NT2/D1 (cell line): ENCODE results near the gene RCVRN.

Experiments
- DNase-seq: peaks from one replicate; pipeline ENCODE4 v3.0.0-alpha.2; 2011; ENCODE audit warnings: low read depth, low spot score
- H3K27me3 ChIP-seq: 2 replicates; pipeline ENCODE4 v1.6.0; 2011; ENCODE audit warnings: mild to moderate bottlenecking; ENCODE audit not compliant: insufficient read length, insufficient read depth
- H3K36me3 ChIP-seq: 2 replicates; pipeline ENCODE4 v1.6.1; 2011; ENCODE audit warnings: mild to moderate bottlenecking, low read length, mixed read lengths; ENCODE audit not compliant: insufficient read depth, insufficient read length
- H3K4me1 ChIP-seq: 2 replicates; pipeline ENCODE4 v1.5.1; 2011; ENCODE audit not compliant: insufficient read depth, insufficient read length
- H3K4me3 ChIP-seq: 2 replicates; pipeline ENCODE4 v1.5.1; 2011; ENCODE audit warnings: low read depth; ENCODE audit not compliant: insufficient read length
- H3K9ac ChIP-seq: 2 replicates; pipeline ENCODE4 v1.6.0; 2011; ENCODE audit warnings: low read depth; ENCODE audit not compliant: insufficient read length
- H3K9me3 ChIP-seq: 2 replicates; pipeline ENCODE4 v1.5.1; 2011; ENCODE audit warnings: mild to moderate bottlenecking, low read length; ENCODE audit not compliant: insufficient read depth
- SUZ12 ChIP-seq: IDR thresholded peaks from 2 replicates; pipeline ENCODE4 v1.6.1; 2011; ENCODE audit not compliant: insufficient read length, insufficient read depth; ENCODE audit errors: extremely low read depth
- YY1 ChIP-seq: IDR thresholded peaks from 2 replicates; pipeline ENCODE4 v1.6.1; 2011; ENCODE audit not compliant: insufficient read length, insufficient read depth
- ZNF274 ChIP-seq: IDR thresholded peaks from 2 replicates; pipeline ENCODE4 v1.6.1; 2011; ENCODE audit warnings: mild to moderate bottlenecking, low read depth, low read length

The RCVRN gene

DNA sequence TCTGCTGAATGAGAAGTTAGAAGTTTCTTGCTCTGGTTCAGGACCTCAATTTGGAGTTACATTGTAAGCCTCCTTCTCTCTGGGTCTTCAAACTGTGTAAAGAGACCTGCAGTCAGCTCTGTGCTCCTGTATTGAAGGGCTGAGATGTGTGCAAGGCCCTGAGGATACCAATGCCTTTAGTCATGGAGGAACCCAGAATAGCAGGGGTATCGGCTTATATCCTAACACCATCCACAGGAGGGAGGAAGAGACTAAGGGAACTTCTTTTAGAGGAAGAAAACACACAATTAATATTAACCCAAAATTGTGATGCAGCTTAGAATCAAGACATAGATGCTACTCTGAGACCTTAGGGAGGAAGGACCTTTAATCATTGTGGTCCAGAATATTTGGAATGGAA, 42.9 kb downstream of the RCVRN start:
- peaks cover 5% of the 10 kb centered on the region; the same call in 1 of the 2 replicates for H3K9me3 ChIP-seq
- H3K4me1 ChIP-seq: no peaks in the 10 kb centered on the region
- DNase-seq: no peak
- TF ChIP-seq ZNF274 (no peak), YY1 (no peak), SUZ12 (no peak)
- H3K27me3 ChIP-seq: no peaks in the 10 kb centered on the region
- no peaks in the 10 kb centered on the region for H3K36me3 ChIP-seq
- H3K9ac ChIP-seq: no peak overlapping the region
- no peak overlapping the region for H3K4me3 ChIP-seq

DNA sequence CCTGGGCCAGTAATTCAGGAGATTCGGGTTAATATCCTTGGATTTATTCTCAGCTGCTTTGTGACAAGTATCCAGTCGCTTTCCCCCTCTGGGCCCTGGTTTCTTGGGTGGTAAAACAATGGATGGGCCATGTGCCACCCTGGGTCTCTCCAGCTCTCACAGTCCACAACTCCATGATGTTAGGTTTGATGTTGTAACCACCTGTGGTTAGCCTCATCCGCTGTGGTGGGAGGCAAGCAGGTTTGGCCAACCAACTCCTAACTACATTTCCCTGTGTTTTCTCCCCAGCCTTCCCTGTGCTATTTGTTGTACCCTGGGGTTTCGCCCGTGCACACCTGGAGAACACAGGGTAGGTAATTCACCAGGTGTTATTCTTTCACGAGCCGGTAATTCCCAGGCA, 44.2 kb downstream of the RCVRN start:
- Histone ChIP-seq H3K9me3 (peaks cover 5% of the 10 kb centered on the region; the same call in 1 of the 2 replicates), H3K9ac (no peak overlapping the region), H3K36me3 (no peaks in the 10 kb centered on the region), H3K27me3 (no peaks in the 10 kb centered on the region), H3K4me1 (no peaks in the 10 kb centered on the region), H3K4me3 (no peak overlapping the region)
- no peak for TF ChIP-seq SUZ12
- TF ChIP-seq ZNF274: no peak
- DNase-seq: no peak

DNA sequence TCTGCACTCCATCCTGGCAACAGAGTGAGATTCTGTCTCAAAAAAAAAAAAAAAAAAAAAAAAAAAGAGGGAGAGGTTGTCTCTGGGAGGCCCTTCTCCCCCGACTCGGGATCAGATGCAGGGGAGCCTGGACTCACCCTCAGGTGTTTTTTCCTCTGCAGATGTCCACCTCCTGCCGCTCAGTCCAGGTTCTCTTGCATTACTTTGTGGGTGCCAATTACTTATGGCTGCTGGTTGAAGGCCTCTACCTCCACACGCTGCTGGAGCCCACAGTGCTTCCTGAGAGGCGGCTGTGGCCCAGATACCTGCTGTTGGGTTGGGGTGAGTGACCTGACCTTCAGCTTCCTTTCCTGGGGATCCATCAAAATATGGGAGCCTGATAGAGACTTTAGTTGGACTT, 45.3 kb downstream of the RCVRN start:
- Histone ChIP-seq H3K27me3 (no peaks in the 10 kb centered on the region), H3K9ac (no peak overlapping the region), H3K9me3 (peaks cover 5% of the 10 kb centered on the region; the same call in 1 of the 2 replicates), H3K4me1 (no peaks in the 10 kb centered on the region), H3K4me3 (no peak overlapping the region), H3K36me3 (no peaks in the 10 kb centered on the region)
- TF ChIP-seq SUZ12 (no peak), YY1 (no peak), ZNF274 (no peak)
- no peak for DNase-seq

DNA sequence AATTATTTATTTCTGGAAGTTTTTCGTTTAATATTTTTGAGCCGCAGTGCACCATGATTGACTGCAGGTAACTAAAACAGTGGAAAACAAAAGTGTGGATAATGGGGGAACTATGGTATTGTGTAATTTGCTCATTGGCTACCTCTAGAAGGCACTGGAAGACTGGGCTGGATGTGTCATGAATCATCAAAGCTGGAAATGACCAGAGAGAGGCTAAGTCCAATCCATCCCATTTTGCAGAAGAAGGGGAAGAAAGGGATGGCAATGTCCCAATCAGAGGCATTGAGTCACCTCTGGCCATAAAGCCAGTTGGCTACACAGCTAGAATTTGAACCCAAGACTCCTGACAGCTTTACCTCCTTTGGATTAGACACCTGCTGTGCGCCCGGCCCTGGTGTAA, 50.0 kb downstream of the RCVRN start:
- no peaks in the 10 kb centered on the region for H3K27me3 ChIP-seq
- H3K36me3 ChIP-seq: no peaks in the 10 kb centered on the region
- TF ChIP-seq ZNF274: no peak
- no peak for TF ChIP-seq YY1
- no peak for TF ChIP-seq SUZ12
- no peak overlapping the region for H3K4me3 ChIP-seq
- no peak overlapping the region for H3K9ac ChIP-seq
- no peaks in the 10 kb centered on the region for H3K4me1 ChIP-seq
- H3K9me3 ChIP-seq: no peaks in the 10 kb centered on the region; the same call in 1 of the 2 replicates
- DNase-seq: no peak

DNA sequence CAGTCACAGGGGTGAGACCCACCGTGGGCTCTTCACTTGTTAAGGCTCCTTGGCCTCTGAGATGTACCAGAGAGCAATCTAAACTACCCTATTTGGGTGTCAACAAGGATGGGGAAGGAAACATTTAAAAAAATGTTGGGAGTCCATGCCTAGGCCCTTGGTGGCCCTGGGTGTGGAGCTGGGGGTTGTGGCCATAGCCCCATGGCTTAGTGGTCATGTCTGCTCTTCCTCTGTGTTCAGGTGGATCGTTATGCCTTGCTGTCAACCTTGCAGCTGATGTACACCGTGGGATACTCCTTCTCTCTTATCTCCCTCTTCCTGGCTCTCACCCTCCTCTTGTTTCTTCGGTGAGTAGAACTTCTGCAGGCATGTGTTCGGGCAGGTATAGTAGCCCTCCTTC, 50.8 kb downstream of the RCVRN start:
- Histone ChIP-seq H3K4me1 (no peaks in the 10 kb centered on the region), H3K36me3 (no peaks in the 10 kb centered on the region), H3K4me3 (no peak overlapping the region), H3K9ac (no peak overlapping the region), H3K9me3 (no peaks in the 10 kb centered on the region; the same call in 1 of the 2 replicates), H3K27me3 (no peaks in the 10 kb centered on the region)
- no peak for DNase-seq
- no peak for TF ChIP-seq SUZ12
- TF ChIP-seq YY1: no peak
- no peak for TF ChIP-seq ZNF274

DNA sequence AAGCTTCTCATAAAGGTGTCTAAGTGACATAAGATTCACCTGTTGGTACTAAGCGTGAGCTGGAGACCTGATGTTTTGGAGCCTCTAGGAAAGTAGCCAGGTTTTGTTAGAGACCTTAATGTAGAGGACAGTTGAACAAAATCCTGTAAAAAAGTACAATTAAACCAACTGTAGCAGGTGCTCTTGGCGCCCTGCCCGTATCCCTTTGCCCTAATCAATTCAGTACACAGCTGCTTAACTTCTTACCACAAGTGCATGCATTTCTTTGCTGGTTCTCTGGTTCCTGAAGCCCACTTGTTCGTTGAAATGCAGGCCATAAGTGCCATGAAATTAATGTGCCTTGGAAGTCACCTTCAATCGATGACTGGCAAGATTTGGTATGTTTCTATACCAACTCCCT, 54.9 kb downstream of the RCVRN start:
- TF ChIP-seq ZNF274 (no peak), SUZ12 (no peak), YY1 (no peak)
- H3K4me3 ChIP-seq: no peak overlapping the region
- no peak for DNase-seq

More for the DNA sequence above, 54.9 kb downstream of the RCVRN start:
- Histone ChIP-seq H3K9me3 (no peaks in the 10 kb centered on the region), H3K36me3 (no peaks in the 10 kb centered on the region), H3K4me1 (no peaks in the 10 kb centered on the region), H3K27me3 (no peaks in the 10 kb centered on the region), H3K9ac (no peak overlapping the region)
